NAMALWA (cell line): ENCODE measurements around the gene CRYM.
"Not testable (repeated sequence)": the region's sequence is repeated elsewhere in the genome, so short reads cannot be mapped to it uniquely, and the experiment has no call there.

Experiments used
- DNase-seq: peaks from one replicate; pipeline ENCODE4 v3.0.0-alpha.2; 2015; ENCODE audit warnings: low spot score

CRYM gene

GRCh38 chr16:21277927-21278706 is at the start of gene CRYM:
Gene CRYM (minus strand): TSS chr16:21278290. CDS start chr16:21278251, 39 bp downstream.
- DNase-seq = peak; percentile 26

GRCh38 chr16:21327046-21327445 is 49.0 kb upstream of the CRYM start:
- no peak for DNase-seq

- DNase-seq = no peak
Observed at GRCh38 chr16:21326459-21326858, 48.4 kb upstream of the CRYM start.

GRCh38 chr16:21324267-21324666 is 46.2 kb upstream of the CRYM start:
- DNase-seq = no peak

- not testable (repeated sequence) for DNase-seq
Observed at GRCh38 chr16:21322251-21322650, 44.2 kb upstream of the CRYM start.

DNA sequence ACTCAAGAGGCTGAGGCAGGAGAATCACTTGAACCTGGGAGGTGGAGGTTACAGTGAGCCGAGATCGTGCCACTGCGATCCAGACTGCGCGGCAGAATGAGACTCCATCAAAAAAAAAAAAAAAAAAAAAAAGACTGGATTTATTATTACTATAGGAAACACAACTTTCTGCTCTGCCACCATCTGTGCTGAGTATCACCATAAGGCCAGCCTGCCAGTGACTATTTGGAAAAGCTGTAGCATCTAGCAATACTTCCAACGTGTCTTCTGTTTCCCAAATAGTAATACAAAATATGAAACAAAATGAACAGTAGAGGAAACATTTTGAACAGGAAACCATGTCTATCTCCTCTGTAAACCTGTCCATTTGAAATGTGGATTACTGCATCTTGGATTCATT is 43.6 kb upstream of the CRYM start:
- DNase-seq = no peak

DNA sequence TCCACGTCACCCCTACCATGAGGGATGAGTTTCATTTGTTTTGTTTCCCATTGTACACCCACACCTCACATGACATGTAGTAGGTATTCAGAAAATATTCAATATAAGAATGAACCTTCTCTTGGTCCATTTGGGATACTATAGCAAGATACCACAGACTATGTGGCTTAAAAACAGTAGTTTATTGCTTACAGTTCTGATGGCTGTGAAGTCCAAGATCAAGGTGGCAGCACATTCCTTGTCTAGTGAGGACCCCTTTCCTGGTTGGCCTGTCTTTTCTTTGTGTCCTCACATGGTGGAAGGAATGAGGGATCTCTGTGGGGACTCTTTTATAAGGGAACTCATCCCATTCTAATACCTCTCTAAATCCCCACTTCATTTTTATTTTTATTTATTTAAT is 36.2 kb upstream of the CRYM start:
- no peak for DNase-seq

DNA sequence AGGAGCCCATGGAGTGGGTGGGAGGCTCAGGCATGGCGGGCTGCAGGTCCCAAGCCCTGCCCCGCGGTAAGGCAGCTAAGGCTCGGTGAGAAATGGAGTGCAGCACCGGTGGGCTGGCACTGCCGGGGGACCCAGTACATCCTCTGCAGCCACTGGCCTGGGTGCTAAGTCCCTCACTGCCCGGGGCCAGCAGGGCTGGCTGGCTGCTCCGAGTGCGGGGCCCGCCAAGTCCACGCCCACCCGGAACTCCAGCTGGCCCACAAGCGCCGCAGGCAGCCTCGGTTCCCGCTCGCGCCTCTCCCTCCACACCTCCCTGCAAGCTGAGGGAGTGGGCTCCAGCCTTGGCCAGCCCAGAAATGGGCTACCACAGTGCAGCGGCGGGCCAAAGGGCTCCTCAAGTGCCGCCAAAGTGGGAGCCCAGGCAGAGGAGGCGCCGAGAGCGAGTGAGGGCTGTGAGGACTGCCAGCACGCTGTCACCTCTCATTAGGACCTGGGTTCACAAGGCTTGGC is 34.8 kb upstream of the CRYM start:
- not testable (repeated sequence) for DNase-seq

GRCh38 chr16:21312046-21312445 is 34.0 kb upstream of the CRYM start:
- not testable (repeated sequence) for DNase-seq

GRCh38 chr16:21306712-21307111 is 28.6 kb upstream of the CRYM start:
- not testable (repeated sequence) for DNase-seq

DNA sequence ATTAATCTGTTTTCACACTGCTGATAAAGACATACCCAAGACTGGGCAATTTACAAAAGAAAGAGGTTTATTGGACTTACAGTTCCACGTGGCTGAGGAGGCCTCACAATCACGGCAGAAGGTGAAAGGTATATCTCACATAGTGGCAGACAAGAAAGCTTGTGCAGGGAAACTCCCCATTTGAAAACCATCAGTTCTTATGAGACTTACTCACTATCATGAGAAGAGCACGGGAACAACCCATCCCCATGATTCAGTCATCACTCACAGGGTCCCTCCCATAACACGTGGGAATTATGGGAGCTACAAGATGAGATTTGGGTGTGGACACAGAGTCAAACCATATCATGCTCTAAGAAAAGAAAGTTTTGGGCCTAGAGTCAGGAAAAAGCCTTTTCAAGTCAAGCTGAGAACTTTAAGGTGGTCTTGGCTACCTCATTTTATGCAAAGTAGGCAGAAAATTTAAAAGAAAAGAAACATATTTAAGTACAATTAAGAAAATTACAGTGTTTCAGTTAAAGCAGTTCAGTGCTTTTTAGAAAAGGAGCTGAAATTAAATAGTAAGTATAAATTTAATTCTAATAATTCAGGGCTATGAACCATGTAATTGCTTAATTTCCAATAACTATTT is 24.9 kb upstream of the CRYM start:
- DNase-seq = no peak

- DNase-seq = no peak
Observed at GRCh38 chr16:21302454-21302853, 24.4 kb upstream of the CRYM start.

DNA sequence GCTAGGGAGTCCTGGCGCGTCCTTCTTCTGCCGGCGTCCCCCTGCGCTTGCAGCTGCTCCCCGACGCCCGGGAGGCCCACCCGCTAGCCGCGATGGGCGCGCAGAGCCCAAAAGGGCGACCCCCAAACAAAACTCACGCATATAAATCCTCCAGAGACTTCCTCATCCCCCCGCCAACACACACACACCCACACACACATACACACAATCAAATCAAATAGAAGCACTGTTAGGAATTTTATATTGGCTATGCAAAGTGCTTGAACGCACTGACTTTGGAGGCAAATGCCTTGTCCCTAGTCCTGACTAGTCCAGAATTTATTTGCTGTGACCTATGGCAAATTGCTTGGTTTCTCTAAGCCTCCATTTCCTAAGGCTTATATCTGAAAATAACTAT is 23.8 kb upstream of the CRYM start:
- no peak for DNase-seq

DNA sequence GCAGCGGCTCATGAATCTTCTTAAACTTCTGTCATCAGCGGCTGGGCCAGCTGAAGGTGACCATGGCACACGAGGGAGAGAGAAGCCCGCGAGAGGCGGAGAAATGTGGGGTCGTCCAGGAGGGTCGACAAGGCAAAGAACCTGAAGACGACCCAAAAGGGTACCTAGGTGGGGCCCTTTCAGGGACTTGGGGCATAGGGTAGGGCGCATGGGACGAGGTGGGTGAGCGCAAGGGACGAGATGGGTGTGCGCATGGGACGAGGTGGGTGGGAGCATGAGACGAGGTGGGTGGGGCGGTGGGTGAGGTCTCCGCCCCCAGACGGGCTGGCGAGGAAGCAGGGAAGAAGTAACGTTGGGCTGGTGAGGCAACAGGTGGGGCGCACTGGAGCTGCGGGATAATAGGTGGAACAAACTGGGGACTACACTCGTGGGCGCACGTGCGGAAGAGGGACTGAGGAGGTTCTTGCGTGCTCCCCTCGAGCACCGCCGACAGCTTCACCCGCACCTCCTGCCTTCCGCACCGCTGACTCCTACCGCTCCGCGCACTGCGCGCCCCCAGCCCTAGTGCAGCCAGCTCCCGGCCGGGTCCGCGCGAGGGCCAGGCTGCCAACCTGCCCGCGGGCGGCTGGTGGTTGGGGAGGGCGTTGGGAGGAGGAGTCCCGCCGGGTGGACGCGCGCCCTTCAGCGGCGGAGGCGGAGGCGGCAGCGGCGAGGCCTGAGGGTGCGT is 23.2 kb upstream of the CRYM start:
- DNase-seq = peak; percentile 90

DNA sequence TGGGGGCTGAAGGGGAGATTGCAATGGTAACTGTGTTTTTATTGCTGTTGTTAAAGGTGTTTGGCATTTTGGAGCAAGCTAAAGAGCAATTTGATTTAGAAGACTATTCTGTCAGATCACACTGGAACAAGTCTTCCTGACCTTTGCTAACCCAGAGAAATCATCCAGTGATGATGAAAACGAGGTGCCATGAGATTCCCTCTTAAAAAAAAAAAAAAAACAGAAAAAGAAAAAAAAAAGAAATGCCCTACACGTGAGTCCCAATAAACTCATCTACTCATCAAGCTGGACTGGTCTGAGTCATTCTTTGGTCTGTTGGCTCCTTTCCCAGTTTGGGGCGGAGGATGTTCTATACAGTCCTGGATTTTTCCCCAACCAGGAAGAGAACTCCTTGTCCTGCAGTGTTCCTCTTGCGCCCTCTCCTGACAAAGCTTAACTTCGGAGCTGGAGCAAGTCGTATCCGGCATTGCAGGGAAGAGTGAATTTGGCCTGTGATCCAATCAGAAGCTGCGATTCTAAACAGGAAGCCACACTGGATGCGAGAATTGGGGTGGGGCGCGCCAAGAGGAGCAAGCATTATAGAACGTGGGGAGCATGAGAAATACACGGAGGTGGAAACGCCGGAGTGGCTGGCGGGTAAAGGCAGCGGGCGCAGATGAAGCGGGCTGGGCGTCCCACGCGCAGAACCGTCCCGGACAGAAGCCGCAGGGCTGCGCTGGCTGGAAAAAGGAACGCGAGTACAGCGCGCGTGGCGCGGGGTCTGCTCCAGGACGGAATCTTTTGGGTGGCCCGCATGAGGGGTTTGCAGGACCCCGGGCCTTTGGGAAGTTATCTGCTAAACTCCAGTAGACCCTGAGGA is 22.4 kb upstream of the CRYM start:
- DNase-seq = peak; percentile 89

- not testable (repeated sequence) for DNase-seq
Observed at GRCh38 chr16:21289789-21290188, 11.7 kb upstream of the CRYM start.

DNA sequence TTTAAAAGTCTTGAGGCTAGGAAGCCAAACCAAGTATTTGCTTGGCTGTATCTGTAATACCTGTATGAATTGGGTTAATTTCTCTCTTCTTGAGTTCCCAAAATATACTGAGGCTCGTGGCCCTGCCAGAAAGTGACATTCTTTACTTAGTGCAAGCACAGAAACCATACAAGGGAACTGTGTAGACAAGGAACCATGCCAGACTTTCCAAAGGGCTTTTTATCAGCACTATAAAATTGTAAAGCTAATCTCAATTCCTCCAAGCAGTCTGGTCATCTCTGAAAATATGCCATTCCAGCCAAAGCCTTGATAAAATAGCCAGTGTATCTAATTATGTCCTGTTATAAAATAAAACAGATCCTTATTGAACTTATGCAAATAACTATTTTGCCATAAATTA is 7.2 kb upstream of the CRYM start:
- DNase-seq = no peak

DNA sequence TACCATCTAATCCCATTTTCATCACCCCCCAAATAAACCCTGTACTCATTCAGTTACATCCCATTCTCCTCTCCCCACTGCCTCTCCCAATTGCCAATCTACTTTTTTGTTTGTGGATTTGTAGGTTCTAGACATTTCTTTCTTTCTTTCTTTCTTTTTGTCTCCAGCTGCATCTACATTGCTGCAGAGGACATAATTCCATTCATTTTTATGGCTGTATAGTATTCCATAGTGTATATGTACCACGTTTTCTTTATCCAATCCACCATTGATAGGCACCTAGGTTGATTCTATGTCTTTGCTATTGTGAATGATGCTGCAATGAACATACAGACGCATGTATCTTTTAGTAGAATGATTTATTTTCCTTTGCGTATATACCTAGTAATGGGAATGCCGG is 6.3 kb upstream of the CRYM start:
- no peak for DNase-seq

- DNase-seq = peak; percentile 24
Observed at GRCh38 chr16:21283521-21284289, 5.6 kb upstream of the CRYM start.

DNA sequence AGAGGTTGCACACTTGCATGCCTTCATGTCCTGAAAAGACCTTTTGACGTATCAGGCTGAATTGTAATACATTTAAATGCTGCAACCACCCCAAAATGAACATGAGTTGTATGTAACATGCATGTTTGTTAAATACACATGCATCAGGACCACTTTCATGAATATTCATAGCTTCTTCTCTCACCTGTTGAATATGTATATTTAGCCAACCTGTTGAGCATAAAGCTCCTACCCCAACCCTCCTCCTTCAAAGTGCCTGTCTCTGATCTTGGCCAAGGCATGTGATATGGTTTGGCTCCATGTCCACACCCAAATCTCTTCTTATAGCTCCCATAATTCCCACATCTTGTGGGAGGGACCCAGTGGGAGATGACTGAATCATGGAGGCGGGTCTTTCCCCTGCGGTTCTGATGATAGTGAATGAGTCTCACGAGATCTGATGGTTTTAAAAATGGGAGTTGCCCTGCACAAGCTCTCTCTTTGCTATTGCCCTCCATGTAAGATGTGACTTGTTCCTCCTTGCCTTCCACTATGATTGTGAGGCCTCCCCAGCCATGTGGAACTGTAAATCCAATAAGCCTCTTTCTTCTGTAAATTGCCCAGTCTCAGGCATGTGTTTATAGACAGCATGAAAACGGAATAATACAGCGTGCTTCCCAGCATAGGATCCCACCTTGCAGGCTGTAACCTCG is 3.8 kb upstream of the CRYM start:
- DNase-seq = no peak
